WI38 (cell line): ENCODE results near the gene ZBTB45.

Experiments used
- H3K4me3 ChIP-seq: 2 replicates; pipeline ENCODE4 v1.5.1; 2011; ENCODE audit warnings: low read depth, mild to moderate bottlenecking, control low read depth, low read length
- TF ChIP-seq, protein P1 (sequence below): IDR thresholded peaks from 2 replicates; pipeline ENCODE4 v1.5.1; 2012; ENCODE audit warnings: low read depth, mild to moderate bottlenecking, control low read depth, low read length

Gene ZBTB45

DNA sequence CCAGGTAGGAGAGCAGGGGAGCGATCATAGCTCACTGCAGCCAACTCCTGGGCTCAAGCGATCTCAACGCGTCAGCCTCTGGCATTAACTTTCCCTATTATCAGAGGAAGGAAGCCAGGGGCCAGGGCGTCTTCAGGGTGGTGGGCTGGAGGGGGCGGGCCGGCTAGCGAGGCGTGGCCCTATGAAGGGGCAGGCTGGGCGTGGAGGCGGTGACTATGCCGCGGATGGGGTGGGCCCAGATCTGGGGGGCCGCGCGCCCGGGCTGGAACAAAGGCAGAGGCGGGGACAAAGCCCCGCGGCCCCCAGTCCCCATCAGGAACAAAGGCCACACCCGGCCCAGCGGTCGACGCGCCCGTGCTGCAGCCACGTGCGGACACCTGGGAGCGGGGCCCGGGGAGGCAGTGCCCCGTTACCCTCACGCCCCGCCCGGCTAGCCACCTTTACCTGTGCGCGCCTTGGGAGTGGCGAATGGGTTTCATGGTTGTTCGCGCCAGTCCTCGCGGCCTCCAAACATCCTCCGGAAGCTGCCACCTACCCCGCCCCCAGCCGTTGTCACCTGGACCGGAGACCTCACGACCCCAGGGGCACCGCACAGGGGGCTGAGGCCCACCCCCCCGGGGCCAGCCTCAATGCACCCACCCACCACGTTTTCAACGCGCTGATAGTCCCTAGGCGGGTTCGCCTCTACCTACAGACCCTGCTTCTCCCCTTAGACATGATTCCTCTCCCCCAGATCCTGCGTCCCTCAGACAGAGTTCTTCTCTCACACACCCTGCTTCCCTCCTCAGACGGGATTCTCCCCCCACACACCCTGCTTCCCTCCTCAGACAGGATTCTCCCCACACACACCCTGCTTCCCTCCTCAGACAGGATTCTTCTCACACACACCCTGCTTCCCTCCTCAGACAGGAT, 18.9 kb upstream of the ZBTB45 start:
- no peak overlapping the region for H3K4me3 ChIP-seq
- TF ChIP-seq, protein P1, sequence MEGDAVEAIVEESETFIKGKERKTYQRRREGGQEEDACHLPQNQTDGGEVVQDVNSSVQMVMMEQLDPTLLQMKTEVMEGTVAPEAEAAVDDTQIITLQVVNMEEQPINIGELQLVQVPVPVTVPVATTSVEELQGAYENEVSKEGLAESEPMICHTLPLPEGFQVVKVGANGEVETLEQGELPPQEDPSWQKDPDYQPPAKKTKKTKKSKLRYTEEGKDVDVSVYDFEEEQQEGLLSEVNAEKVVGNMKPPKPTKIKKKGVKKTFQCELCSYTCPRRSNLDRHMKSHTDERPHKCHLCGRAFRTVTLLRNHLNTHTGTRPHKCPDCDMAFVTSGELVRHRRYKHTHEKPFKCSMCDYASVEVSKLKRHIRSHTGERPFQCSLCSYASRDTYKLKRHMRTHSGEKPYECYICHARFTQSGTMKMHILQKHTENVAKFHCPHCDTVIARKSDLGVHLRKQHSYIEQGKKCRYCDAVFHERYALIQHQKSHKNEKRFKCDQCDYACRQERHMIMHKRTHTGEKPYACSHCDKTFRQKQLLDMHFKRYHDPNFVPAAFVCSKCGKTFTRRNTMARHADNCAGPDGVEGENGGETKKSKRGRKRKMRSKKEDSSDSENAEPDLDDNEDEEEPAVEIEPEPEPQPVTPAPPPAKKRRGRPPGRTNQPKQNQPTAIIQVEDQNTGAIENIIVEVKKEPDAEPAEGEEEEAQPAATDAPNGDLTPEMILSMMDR = no peak

DNA sequence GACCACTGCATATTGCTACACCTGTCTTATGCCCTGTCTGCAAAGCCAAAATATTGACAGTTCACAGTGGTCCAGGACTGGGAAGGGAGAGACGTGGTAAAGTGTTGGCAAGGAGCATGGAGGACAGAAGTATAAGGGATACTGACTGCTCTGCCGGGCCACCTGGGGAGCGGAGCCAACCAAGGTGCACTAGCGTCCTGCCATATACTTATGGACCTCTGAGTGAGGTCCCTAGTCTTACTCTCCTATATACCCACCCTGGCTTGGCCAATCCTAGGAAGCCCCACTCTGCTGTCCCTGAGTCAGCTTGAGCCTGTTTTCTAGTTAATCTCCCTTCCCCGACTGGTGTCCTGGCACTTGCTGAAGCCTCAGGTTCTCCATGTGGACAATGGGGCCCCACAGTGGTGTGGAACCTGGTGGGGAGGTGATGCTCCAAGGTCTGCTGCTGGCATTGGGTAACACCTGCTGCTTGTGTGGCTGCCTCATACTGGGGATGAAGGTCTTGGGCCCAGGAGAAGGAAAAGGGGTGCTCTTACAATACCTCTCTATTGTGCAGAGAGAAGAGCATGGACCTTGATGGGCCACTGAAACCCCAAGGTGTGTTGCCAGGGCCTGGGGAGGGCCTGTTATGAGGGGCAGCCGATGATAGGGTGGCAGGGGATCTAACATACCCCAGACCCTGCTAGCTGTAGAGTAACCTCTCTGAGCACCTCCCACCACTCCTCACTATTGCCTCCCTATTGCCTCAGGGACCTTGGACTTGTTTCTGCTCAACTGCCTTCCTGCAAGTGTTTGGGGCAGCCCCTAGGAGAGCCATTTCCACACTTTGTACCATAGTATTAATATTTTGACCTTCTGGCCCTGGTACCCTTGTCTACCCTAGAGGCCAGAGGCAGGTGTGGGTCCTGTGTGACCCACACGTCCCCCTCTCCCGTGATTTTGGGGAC, 17.5 kb upstream of the ZBTB45 start:
- TF ChIP-seq, protein P1 = no peak
- no peak overlapping the region for H3K4me3 ChIP-seq

DNA sequence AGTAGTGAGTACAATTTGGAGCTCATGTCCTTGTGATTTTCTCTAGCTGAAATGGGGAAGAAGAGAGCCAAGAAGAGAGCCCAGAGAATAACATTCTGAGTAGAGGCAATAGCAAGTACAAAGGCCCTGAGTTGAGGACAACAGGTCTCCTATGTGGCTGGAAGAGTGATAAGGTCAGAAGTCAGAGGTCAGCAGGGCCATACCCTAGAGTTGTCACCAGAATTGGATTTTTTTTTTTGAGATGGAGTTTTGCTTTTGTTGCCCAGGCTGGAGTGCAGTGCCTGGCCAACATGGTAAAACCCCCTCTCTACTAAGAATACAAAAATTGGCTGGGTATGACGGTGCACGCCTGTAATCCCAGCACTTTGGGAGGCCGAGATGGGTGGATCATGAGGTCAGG, 16.2 kb upstream of the ZBTB45 start:
- no peak overlapping the region for H3K4me3 ChIP-seq
- TF ChIP-seq, protein P1 = no peak

DNA sequence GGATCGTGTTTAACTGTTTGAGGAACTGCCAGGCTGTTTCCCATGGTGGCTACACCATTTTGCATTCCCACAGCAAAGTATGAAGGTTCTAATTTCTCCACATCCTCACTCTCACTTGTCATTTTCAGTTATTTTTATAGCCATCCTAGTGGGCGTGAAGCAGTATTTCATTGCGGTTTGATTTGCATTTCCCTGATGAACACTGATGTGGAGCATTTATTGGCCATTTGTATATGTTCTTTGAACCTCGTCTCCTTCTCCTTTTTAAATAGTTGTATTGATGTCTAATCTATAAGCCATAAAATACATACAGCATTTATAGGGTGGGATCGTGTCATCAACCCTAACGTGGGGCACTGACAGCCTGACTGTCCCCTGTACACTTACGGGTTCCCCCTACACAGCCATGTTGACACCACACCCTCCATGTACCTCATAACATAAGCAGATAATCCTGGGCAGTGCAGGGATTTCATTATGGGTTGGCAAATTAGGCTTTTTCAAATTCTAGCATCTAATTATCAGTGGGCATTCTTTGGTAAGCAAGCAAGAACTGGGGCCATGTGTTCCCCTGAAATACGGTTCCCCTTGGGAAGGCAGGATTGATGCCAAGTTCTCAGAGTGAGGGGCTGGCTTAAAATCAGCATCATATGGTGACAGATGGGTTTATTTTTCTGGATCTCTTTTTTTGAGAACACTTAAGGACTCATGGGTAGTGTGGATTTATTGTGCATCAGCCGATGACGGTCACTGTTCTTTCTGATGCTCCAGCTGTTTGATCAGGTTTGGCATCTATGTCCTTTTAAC, 11.6 kb upstream of the ZBTB45 start:
- TF ChIP-seq, protein P1 = no peak

DNA sequence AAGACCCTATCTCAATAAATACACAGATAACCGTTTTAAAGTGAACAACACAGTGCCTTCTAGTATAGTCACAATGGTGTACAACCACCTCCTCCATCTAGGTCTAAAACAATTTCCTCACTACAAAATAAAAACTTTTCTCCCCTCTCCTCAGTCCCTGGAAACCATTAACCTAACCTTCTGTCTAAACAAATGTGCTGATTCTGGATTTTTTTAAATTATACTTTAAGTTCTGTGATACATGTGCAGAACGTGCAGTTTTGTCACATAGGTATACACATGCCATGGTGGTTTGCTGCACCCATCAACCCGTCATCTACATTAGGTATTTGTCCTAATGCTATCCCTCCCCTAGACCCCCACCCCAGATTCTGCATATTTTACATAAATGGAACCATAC, 9.8 kb upstream of the ZBTB45 start:
- TF ChIP-seq, protein P1 = no peak
- no peak overlapping the region for H3K4me3 ChIP-seq

More for the DNA sequence above, 11.6 kb upstream of the ZBTB45 start:
- no peak overlapping the region for H3K4me3 ChIP-seq

DNA sequence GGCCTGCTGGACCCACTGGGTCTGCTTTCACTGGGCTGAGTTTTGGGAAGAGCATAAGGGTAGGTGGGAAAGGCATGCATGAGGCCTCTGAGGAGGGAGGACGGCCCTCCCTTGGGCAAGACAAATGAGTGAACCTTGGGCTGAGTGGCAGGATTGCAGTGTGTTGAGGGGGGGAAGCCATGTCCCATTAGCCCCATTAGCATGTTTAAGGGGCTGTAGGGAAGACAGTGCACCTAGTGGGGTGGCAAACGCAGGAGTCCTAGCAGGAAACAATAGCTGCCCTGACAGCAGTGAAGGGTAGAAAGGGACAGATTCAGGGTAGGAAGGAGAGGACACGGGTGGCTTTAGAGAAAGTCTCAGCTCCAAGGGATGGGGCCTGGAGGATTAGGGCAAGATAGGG, 3.1 kb upstream of the ZBTB45 start:
- TF ChIP-seq, protein P1 = no peak
- no peak overlapping the region for H3K4me3 ChIP-seq
